Heart right ventricle (tissue), 16 donors: ENCODE results near the gene LMX1B. TPM values are rescaled to one million over a fixed set of nuclear protein-coding genes. Genes with fewer than 3 reads are reported as not detected.

Source experiments
- ATAC-seq, 8 donors: fragments of 200-7000 bp; cut with Tn5 transposase; one replicate each; pipeline ENCODE4 v1.9.1; 2020; ENCODE audit warnings: mild to moderate bottlenecking in 8 of 8, moderate library complexity in 8 of 8, moderate number of reproducible peaks in 1 of 8
- DNase-seq, 2 donors: peaks; one replicate each; pipeline ENCODE4 v3.0.0-alpha.2; 2020
- H3K27ac ChIP-seq, 10 donors: fragments of 200-600 bp; sonication (generic) in 2 of 10; one replicate each; pipeline versions ENCODE4 v1.5.0 to v1.8.0; 2020 to 2022; ENCODE audit warnings: mild to moderate bottlenecking in 3 of 10
- H3K27me3 ChIP-seq, 7 donors: fragments of 200-600 bp; one replicate each; pipeline ENCODE4 v1.8.0; 2021 to 2022; ENCODE audit warnings: mild to moderate bottlenecking in 2 of 7
- H3K36me3 ChIP-seq, 9 donors: fragments of 200-600 bp; sonication (generic) in 1 of 9; one replicate each; pipeline versions ENCODE4 v1.5.0 to v1.8.0; 2020 to 2022; ENCODE audit warnings: mild to moderate bottlenecking in 2 of 9
- H3K4me1 ChIP-seq, 9 donors: fragments of 200-600 bp; sonication (generic) in 1 of 9; one replicate each; pipeline versions ENCODE4 v1.5.0 to v1.8.0; 2020 to 2022; ENCODE audit warnings: mild to moderate bottlenecking in 4 of 9
- H3K4me3 ChIP-seq, 10 donors: fragments of 200-600 bp; sonication (generic) in 2 of 10; one replicate each; pipeline versions ENCODE4 v1.5.0 to v1.8.0; 2020 to 2022; ENCODE audit warnings: mild to moderate bottlenecking in 7 of 10, moderate library complexity in 2 of 10
- H3K9me3 ChIP-seq, 11 donors: fragments of 200-600 bp in 10 of 11; sonication (generic) in 2 of 11; one replicate each; pipeline versions ENCODE4 v1.5.0 to v1.8.0; 2013 to 2022; ENCODE audit warnings: mild to moderate bottlenecking in 2 of 11, control low read depth in 1 of 11, moderate library complexity in 1 of 11
- CTCF ChIP-seq, 9 donors: fragments of 200-600 bp; sonication (generic) in 2 of 9; IDR thresholded peaks; one replicate each; pipeline versions ENCODE4 v1.5.0 to v1.8.0; 2021 to 2022; ENCODE audit warnings: antibody characterized with exemption in 9 of 9, mild to moderate bottlenecking in 5 of 9, moderate library complexity in 1 of 9
- WGBS, 2 donors: extraction: QIAGEN DNeasy Blood & Tissue Kit; methylation state at CpG; one replicate each; pipeline ENCODE4 v1.1.7; 2013; ENCODE audit warnings: inconsistent platforms in 1 of 2; 5-methylcytosine and 5-hydroxymethylcytosine counted together
- intact Hi-C, 10 donors: fragments of 100-400 bp; cut with DNase I; formaldehyde crosslinking; loops; one replicate each; pipeline versions ENCODE4 v1.11.1 to v1.14.2; 2022
- polyA plus RNA-seq, 2 donors: library from polyadenylated mRNA; stranded (reverse); fragments of 200-250 nt; gene quantifications; one replicate each; pipeline ENCODE4 v1.2.3, GENCODE V29; 2013
- total RNA-seq, 10 donors: library from RNA; stranded (reverse); fragmentation: NEBNext Ultra II Directional in 3 of 10; extraction: Animal tissue kit (Norgen Biotek cat#: 25700) in 3 of 10; gene quantifications; one replicate each; pipeline versions ENCODE4 v1.2.1 to v1.2.4, GENCODE V29; 2021 to 2023
- donor health status: Arrhythmogenic right ventricular cardiomyopathy.
- donor health status: ischemic (EF 13 %, LVEDD 7.1; RV severe dilation, severe dysfunction).
- donor health status: healthy with polysubstance abuse.
- donor health status: DM: no; HTN: yes; CAD: no.
- donor health status: DM: no; HTN: no; CAD: no.
- donor health status: ischemic (EF 25% LVEDD 6.9; RV normal size, moderate dysfunction).
- donor health status: ischemic (EF 25% LVEDD 5.7; RV mildly dilated, moderate dysfunction).
- donor health status: healthy.
- donor health status: DM: yes; HTN: yes; CAD: no.
- donor health status: Ischemic cardiomyopathy.
- donor health status: ischemic (EF 35%, LVEDD 5.7; RV mildly dilated, moderate dysfunction).
- donor health status: nonischemic (EF 11% LVEDD 7.7; RV severe dilation, severe dysfunction).
- donor health status: DM: yes; HTN: yes; CAD: no.
- donor health status: PGD.
- donor health status: ischemic (EF 29% LVEDD 5.4; RV normal size, mild dysfunction).
- donor health status: nonischemic (EF 23%, LVEDD 6.1; RV moderate dilation, normal function).

LMX1B gene
- total and polyA plus RNA-seq, 12 donors, result 0.25 to 0.97 (median 0.37) TPM

GRCh38 chr9:126628146-126628545 lies 14.4 kb downstream of the LMX1B start:
- ATAC-seq, result no peak
- TF ChIP-seq CTCF (IDR thresholded peaks at IDR 0.05), result no peak
- Histone ChIP-seq H3K36me3 (no peaks in the 10 kb centered on the region), H3K27ac (no peak overlapping the region), H3K27me3 (peaks cover 14 to 100% (median 99%) of the 10 kb centered on the region in 7 donors), H3K4me1 (peaks cover 0 to 35% (median 22%) of the 10 kb centered on the region in 9 donors), H3K9me3 (no peaks in the 10 kb centered on the region), H3K4me3 (no peak overlapping the region)
- 89 to 93% methylated on average over 7 of the region's 7 CpGs for WGBS, 2 donors
- intact Hi-C loops, result loop anchor here in 1 of 10 donors (10.0 kb wide), 1 partner anchor 157 kb away; no protein-coding TSS in a partner anchor
- no peak for DNase-seq

GRCh38 chr9:126628969-126629674 lies 15.4 kb downstream of the LMX1B start:
- Histone ChIP-seq H3K27me3 (peaks cover 5 to 100% (median 94%) of the 10 kb centered on the region in 7 donors), H3K4me3 (no peak overlapping the region), H3K27ac (no peak overlapping the region), H3K36me3 (no peaks in the 10 kb centered on the region), H3K4me1 (peaks cover 0 to 30% (median 22%) of the 10 kb centered on the region in 9 donors), H3K9me3 (no peaks in the 10 kb centered on the region)
- no peak for TF ChIP-seq CTCF (IDR thresholded peaks at IDR 0.05)
- WGBS, 2 donors, result 43 to 49% methylated on average over 11 of the region's 11 CpGs
- intact Hi-C loops, result loop anchor here in 1 of 10 donors (10.0 kb wide), 1 partner anchor 156 kb away; no protein-coding TSS in a partner anchor
- ATAC-seq, result no peak
- DNase-seq, result no peak

- intact Hi-C loops, result no loop called here
- no peak for TF ChIP-seq CTCF (IDR thresholded peaks at IDR 0.05)
- Histone ChIP-seq H3K27me3 (peaks cover 0 to 96% (median 88%) of the 10 kb centered on the region in 7 donors), H3K36me3 (no peaks in the 10 kb centered on the region), H3K27ac (no peak overlapping the region), H3K4me3 (no peak overlapping the region), H3K4me1 (peaks cover 0 to 19% (median 14%) of the 10 kb centered on the region in 9 donors), H3K9me3 (no peaks in the 10 kb centered on the region)
- DNase-seq (no peak), ATAC-seq (no peak)
- 21 to 25% methylated on average over 20 of the region's 20 CpGs for WGBS, 2 donors
These were observed 16.9 kb downstream of the LMX1B start for GRCh38 chr9:126630458-126631237.

- WGBS, 2 donors, result 43 to 45% methylated on average over 6 of the region's 6 CpGs
- ATAC-seq, result no peak
- peaks cover 0 to 13% (median 8%) of the 10 kb centered on the region in 9 donors for H3K4me1 ChIP-seq
- no peak overlapping the region for H3K4me3 ChIP-seq
- no peaks in the 10 kb centered on the region for H3K36me3 ChIP-seq
- H3K27ac ChIP-seq, result no peak overlapping the region
- no peak for TF ChIP-seq CTCF (IDR thresholded peaks at IDR 0.05)
- intact Hi-C loops, result no loop called here
- no peaks in the 10 kb centered on the region for H3K9me3 ChIP-seq
- H3K27me3 ChIP-seq, result peaks cover 0 to 96% (median 85%) of the 10 kb centered on the region in 7 donors
- no peak for DNase-seq
These were observed 17.5 kb downstream of the LMX1B start for GRCh38 chr9:126631254-126631653.
